Loucy (cell line): ENCODE data around the gene CACNA2D3.

ENCODE experiments used
- H2AFZ ChIP-seq: fragments of 200-600 bp; sonication (generic); 2 replicates; pipeline ENCODE4 v1.6.0; 2016; ENCODE audit warnings: antibody characterized with exemption, mild to moderate bottlenecking, low read length, moderate library complexity
- H3F3A ChIP-seq: fragments of 200-600 bp; 2 replicates; pipeline ENCODE4 v1.6.0; 2016; ENCODE audit warnings: antibody characterized with exemption, low read depth, mild to moderate bottlenecking
- H3K27me3 ChIP-seq: fragments of 200-600 bp; sonication (generic); 2 replicates; pipeline ENCODE4 v1.6.1; 2014; ENCODE audit warnings: low read length, mild to moderate bottlenecking; ENCODE audit not compliant: insufficient read depth, poor library complexity, severe bottlenecking
- H3K36me3 ChIP-seq: fragments of 200-600 bp; sonication (generic); 2 replicates; pipeline ENCODE4 v1.6.1; 2016; ENCODE audit warnings: low read length; ENCODE audit not compliant: insufficient read depth
- H3K4me1 ChIP-seq: fragments of 200-600 bp; sonication (generic); 2 replicates; pipeline ENCODE4 v1.5.1; 2014; ENCODE audit warnings: low read length, mild to moderate bottlenecking; ENCODE audit not compliant: insufficient read depth, poor library complexity, severe bottlenecking
- H3K4me2 ChIP-seq: fragments of 200-600 bp; sonication (generic); 2 replicates; pipeline ENCODE4 v1.6.0; 2014; ENCODE audit warnings: antibody characterized with exemption, low read length, low read depth, mild to moderate bottlenecking; ENCODE audit not compliant: poor library complexity, severe bottlenecking
- H3K4me3 ChIP-seq: fragments of 200-600 bp; sonication (generic); 2 replicates; pipeline ENCODE4 v1.5.1; 2014; ENCODE audit warnings: low read length, mild to moderate bottlenecking, mixed read lengths; ENCODE audit not compliant: poor library complexity, severe bottlenecking
- H3K79me2 ChIP-seq: fragments of 200-600 bp; sonication (generic); 2 replicates; pipeline ENCODE4 v1.6.1; 2014; ENCODE audit warnings: low read length; ENCODE audit not compliant: insufficient read depth
- H3K9ac ChIP-seq: fragments of 200-600 bp; sonication (generic); 2 replicates; pipeline ENCODE4 v1.6.0; 2014; ENCODE audit warnings: mild to moderate bottlenecking, low read depth, low read length, moderate library complexity; ENCODE audit not compliant: poor library complexity, severe bottlenecking
- H3K9me2 ChIP-seq: fragments of 200-600 bp; sonication (generic); replicated peaks from 2 replicates; pipeline ENCODE4 v1.6.1; 2016; ENCODE audit warnings: low read depth, low read length, mixed read lengths
- H3K9me3 ChIP-seq: fragments of 200-600 bp; sonication (generic); 2 replicates; pipeline ENCODE4 v1.6.1; 2014; ENCODE audit warnings: mild to moderate bottlenecking, antibody characterized with exemption, low read length, low read depth; ENCODE audit not compliant: insufficient read depth
- H4K20me1 ChIP-seq: fragments of 200-600 bp; sonication (generic); 2 replicates; pipeline ENCODE4 v1.6.0; 2014; ENCODE audit warnings: antibody characterized with exemption, low read length, mild to moderate bottlenecking; ENCODE audit not compliant: insufficient read depth, poor library complexity, severe bottlenecking
- EZH2phosphoT487 ChIP-seq: fragments of 200-600 bp; IDR thresholded peaks from 2 replicates; pipeline ENCODE4 v1.6.1; 2018; ENCODE audit warnings: antibody characterized with exemption, mild to moderate bottlenecking, moderate library complexity, borderline replicate concordance
- TF ChIP-seq, protein P1 (sequence below): fragments of 200-600 bp; sonication (generic); conservative IDR thresholded peaks from 2 replicates; pipeline ENCODE4 v1.5.1; 2014; ENCODE audit warnings: mild to moderate bottlenecking, antibody characterized with exemption, low read length

CACNA2D3 gene

DNA sequence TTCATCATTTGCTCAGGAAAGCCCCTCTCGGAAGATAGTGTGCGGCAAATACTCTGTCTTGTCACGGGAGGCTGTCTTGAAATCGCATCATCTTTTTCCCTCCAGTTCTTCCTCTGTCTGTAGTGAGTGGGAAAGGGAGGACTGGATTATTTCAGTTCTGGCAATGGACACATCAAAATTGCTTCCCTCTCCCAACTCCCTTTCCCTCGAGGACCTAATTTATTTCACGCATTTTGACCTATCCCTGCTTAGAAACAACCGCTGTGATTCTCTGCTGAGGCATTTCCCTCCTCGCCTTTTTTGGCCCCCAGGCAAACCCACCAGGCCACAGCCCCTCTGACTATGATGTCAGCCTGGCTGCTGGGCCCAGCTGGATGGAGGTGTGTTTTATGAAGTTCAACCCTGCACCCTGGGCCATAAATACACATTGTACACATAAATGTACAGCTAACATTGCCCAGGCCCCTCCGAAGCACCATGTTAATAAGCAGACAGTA is 944.2 kb downstream of the CACNA2D3 start:
- H3K4me2 ChIP-seq: no peak overlapping the region
- no peaks in the 10 kb centered on the region for H3K9me3 ChIP-seq
- H3K79me2 ChIP-seq: no peaks in the 10 kb centered on the region
- no peak overlapping the region for H2AFZ ChIP-seq
- no peaks in the 10 kb centered on the region for H4K20me1 ChIP-seq
- no peaks in the 10 kb centered on the region for H3F3A ChIP-seq
- H3K4me1 ChIP-seq: no peaks in the 10 kb centered on the region
- TF ChIP-seq, protein P1, sequence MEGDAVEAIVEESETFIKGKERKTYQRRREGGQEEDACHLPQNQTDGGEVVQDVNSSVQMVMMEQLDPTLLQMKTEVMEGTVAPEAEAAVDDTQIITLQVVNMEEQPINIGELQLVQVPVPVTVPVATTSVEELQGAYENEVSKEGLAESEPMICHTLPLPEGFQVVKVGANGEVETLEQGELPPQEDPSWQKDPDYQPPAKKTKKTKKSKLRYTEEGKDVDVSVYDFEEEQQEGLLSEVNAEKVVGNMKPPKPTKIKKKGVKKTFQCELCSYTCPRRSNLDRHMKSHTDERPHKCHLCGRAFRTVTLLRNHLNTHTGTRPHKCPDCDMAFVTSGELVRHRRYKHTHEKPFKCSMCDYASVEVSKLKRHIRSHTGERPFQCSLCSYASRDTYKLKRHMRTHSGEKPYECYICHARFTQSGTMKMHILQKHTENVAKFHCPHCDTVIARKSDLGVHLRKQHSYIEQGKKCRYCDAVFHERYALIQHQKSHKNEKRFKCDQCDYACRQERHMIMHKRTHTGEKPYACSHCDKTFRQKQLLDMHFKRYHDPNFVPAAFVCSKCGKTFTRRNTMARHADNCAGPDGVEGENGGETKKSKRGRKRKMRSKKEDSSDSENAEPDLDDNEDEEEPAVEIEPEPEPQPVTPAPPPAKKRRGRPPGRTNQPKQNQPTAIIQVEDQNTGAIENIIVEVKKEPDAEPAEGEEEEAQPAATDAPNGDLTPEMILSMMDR: no peak
- TF ChIP-seq EZH2phosphoT487: no peak
- H3K27me3 ChIP-seq: no peaks in the 10 kb centered on the region
- H3K4me3 ChIP-seq: no peak overlapping the region
- no peaks in the 10 kb centered on the region for H3K9me2 ChIP-seq
- H3K36me3 ChIP-seq: no peaks in the 10 kb centered on the region
- H3K9ac ChIP-seq: no peak overlapping the region

DNA sequence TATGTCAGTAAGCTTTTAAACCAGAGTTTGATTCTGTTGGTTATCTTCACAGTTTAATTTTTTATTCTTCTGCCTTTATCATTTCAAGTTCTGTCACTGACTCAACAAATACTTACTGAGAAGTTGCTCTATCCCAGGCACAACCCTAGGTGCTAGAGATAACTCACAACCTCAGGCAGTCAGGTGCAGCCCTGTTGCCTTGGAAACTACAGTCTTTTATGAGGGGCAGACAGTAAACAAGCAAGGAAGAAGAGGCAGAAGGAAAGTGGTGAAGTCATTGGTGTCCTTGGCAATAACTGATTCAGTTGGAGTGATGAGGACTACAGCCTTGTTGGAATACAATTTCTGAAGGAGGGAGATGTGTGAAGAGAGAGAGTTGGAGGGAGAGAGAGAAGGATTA is 947.6 kb downstream of the CACNA2D3 start:
- Histone ChIP-seq H3F3A (no peaks in the 10 kb centered on the region), H3K36me3 (no peaks in the 10 kb centered on the region), H4K20me1 (no peaks in the 10 kb centered on the region), H3K4me3 (no peak overlapping the region), H3K9ac (no peak overlapping the region), H3K4me2 (no peak overlapping the region), H3K27me3 (no peaks in the 10 kb centered on the region), H3K4me1 (no peaks in the 10 kb centered on the region), H3K9me3 (no peaks in the 10 kb centered on the region), H3K79me2 (no peaks in the 10 kb centered on the region), H3K9me2 (no peaks in the 10 kb centered on the region), H2AFZ (no peak overlapping the region)
- no peak for TF ChIP-seq EZH2phosphoT487
- TF ChIP-seq, protein P1: no peak

DNA sequence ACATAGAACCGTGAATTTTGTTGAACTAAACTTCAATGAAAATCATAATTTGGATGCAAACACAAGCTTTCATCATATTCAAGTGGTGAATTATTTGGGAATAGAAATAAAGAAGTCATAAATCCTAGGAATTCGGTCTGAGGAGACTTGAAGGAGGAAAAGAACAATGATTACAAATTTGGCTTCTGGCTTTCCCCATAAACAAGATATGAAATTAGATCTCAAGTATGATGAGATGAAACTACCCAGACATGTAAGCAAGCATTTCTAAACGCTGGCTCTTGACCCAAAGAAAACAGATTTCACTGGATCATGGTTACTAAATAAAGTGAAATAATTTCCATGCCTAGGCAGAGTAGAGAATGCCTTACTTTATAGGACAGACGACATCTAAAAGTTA is 952.4 kb downstream of the CACNA2D3 start:
- no peaks in the 10 kb centered on the region for H3K79me2 ChIP-seq
- H3K9me3 ChIP-seq: no peaks in the 10 kb centered on the region
- no peaks in the 10 kb centered on the region for H3K4me1 ChIP-seq
- no peaks in the 10 kb centered on the region for H3F3A ChIP-seq
- no peaks in the 10 kb centered on the region for H3K9me2 ChIP-seq
- H3K4me2 ChIP-seq: no peak overlapping the region
- no peaks in the 10 kb centered on the region for H3K36me3 ChIP-seq
- no peak overlapping the region for H3K9ac ChIP-seq
- no peaks in the 10 kb centered on the region for H3K27me3 ChIP-seq
- H4K20me1 ChIP-seq: no peaks in the 10 kb centered on the region
- no peak overlapping the region for H2AFZ ChIP-seq
- no peak overlapping the region for H3K4me3 ChIP-seq
- no peak for TF ChIP-seq EZH2phosphoT487
- TF ChIP-seq, protein P1: no peak
